ENCODE measurements around the gene HAP1. TPM values are rescaled to one million over a fixed set of nuclear protein-coding genes. Genes with fewer than 3 reads are reported as not detected.

HAP1 gene
- polyA plus RNA-seq, 1 of the 3 experiments (the other 2 are of a cell fraction): 0.18 TPM

DNA sequence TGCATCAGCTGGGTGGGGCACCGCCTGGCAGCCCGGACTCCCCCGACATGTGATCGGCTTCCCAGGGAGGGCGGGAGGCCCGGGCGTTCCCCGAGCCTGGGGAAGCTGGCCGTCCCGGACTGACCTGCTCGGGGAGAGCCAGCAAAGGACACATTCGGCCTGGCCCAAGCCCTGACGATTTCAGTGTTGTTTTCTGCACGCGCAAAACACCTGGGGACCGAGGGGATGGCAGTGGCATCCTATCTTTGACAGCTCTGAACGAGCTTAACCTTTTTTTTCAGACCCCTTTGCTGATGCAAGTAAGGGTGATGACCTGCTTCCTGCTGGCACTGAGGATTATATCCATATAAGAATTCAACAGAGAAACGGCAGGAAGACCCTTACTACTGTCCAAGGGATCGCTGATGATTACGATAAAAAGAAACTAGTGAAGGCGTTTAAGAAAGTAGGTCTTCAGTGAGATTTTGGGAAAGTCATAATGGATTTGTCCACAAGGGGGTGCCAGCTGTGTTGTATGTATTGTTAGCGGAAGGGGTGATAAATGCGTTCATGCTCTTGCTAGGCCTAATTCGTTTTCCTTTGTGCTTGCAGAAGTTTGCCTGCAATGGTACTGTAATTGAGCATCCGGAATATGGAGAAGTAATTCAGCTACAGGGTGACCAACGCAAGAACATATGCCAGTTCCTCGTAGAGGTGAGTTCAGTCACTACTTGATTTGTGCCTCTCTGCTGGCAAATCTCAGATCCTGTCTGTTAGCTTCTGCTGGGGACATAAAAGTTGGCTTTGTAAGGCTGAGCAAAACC, 44.7 kb downstream of the HAP1 start (continued):
- TF ChIP-seq, protein P1, sequence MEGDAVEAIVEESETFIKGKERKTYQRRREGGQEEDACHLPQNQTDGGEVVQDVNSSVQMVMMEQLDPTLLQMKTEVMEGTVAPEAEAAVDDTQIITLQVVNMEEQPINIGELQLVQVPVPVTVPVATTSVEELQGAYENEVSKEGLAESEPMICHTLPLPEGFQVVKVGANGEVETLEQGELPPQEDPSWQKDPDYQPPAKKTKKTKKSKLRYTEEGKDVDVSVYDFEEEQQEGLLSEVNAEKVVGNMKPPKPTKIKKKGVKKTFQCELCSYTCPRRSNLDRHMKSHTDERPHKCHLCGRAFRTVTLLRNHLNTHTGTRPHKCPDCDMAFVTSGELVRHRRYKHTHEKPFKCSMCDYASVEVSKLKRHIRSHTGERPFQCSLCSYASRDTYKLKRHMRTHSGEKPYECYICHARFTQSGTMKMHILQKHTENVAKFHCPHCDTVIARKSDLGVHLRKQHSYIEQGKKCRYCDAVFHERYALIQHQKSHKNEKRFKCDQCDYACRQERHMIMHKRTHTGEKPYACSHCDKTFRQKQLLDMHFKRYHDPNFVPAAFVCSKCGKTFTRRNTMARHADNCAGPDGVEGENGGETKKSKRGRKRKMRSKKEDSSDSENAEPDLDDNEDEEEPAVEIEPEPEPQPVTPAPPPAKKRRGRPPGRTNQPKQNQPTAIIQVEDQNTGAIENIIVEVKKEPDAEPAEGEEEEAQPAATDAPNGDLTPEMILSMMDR (IDR thresholded peaks at IDR 0.05): peak; percentile 85
- no peak for TF ChIP-seq NRF1 (IDR thresholded peaks at IDR 0.05; ENCODE audit: low read depth, low read length)
- TF ChIP-seq EP300 (IDR thresholded peaks at IDR 0.05; ENCODE audit: borderline replicate concordance in 1 of 2, low read depth in 1 of 2, low read length in 1 of 2): no peak; a peak in 1 of 4 replicates
- TF ChIP-seq, protein P2, sequence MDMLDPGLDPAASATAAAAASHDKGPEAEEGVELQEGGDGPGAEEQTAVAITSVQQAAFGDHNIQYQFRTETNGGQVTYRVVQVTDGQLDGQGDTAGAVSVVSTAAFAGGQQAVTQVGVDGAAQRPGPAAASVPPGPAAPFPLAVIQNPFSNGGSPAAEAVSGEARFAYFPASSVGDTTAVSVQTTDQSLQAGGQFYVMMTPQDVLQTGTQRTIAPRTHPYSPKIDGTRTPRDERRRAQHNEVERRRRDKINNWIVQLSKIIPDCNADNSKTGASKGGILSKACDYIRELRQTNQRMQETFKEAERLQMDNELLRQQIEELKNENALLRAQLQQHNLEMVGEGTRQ (IDR thresholded peaks at IDR 0.05; ENCODE audit: borderline replicate concordance, low read depth, low read length): no peak
- no peak for TF ChIP-seq GABPA (IDR thresholded peaks at IDR 0.05; ENCODE audit: low read depth)
- no peak for TF ChIP-seq JUND (IDR thresholded peaks at IDR 0.05)
- TF ChIP-seq, protein P3, sequence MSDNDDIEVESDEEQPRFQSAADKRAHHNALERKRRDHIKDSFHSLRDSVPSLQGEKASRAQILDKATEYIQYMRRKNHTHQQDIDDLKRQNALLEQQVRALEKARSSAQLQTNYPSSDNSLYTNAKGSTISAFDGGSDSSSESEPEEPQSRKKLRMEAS (IDR thresholded peaks at IDR 0.05; ENCODE audit: low read depth): peak; percentile 90
- TF ChIP-seq, protein P4, sequence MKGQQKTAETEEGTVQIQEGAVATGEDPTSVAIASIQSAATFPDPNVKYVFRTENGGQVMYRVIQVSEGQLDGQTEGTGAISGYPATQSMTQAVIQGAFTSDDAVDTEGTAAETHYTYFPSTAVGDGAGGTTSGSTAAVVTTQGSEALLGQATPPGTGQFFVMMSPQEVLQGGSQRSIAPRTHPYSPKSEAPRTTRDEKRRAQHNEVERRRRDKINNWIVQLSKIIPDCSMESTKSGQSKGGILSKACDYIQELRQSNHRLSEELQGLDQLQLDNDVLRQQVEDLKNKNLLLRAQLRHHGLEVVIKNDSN (IDR thresholded peaks at IDR 0.05; ENCODE audit: borderline replicate concordance, low read depth): peak; percentile 72
- no peak for TF ChIP-seq GATA2 (CRISPR knock-in tag; IDR thresholded peaks at IDR 0.05)
- peak; percentile 93 for TF ChIP-seq MXI1 (IDR thresholded peaks at IDR 0.05; ENCODE audit: low read depth, low read length)
- no peak for TF ChIP-seq RAD21 (IDR thresholded peaks at IDR 0.05; ENCODE audit: low read length)

DNA sequence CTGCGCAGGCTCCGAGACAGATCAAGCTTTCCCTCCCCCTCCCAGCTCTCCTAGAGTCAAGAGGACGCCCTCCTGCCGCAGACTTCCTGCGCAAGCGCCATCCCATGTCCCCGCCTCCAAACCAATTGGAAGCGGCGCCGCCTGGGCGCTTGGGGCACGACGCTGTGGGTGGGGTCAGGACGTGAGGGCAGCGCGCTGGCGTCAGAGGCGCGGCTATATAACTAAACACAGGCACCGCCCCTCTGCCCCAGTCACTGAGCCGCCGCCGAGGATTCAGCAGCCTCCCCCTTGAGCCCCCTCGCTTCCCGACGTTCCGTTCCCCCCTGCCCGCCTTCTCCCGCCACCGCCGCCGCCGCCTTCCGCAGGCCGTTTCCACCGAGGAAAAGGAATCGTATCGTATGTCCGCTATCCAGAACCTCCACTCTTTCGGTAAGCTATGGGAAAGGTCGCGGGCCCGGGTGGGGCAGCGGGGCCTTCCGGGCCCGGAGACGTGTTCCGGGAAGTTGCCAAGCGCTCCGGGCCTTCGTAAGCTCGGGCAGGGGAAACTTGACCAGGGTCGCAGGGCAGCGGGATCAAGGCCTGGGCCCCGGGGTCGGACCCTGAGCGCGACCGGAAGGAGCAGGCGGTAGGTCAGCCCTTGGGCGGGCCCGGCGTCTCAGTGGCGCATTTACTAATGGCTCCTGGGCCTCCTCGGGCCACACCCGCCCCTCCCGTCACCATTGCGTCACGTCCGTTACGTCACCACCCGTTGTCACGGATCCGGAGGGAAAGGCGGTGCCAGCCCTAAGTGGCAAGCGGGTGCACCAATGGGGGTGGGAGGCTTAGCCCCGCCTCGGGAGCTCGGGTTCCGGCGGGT, 45.6 kb downstream of the HAP1 start, which contains the start of gene EIF1:
Gene EIF1 (plus strand): TSS at position 245 of the 856 bp plus-strand sequence. CDS start 154 bp downstream, at position 399.
- H3K4me2 ChIP-seq: peak within 1 kb of the TSS; percentile 85
- peak; percentile 96 for DNase-seq
- CTCF ChIA-PET: interaction anchor here (0.6 to 18.0 kb wide), 16 partner anchors 10 to 1137 kb away, joined by 3 to 235 read pairs (median 4); no protein-coding TSS in a partner anchor
- POLR2A ChIA-PET: interaction anchor here (0.5 to 1.9 kb wide), 36 partner anchors 8 to 1338 kb away, joined by 3 to 11 read pairs (median 4); partner anchors contain the start of genes FKBP10, HAP1, JUP and P3H4
- WGBS (ENCODE audit: low lambda C conversion rate): 0% methylated on average over 16 of the region's 81 CpGs
- H3K27me3 ChIP-seq (ENCODE audit: insufficient read depth): no peaks in the 10 kb centered on the region
- peaks cover 37 to 45% of the 10 kb centered on the region in 2 experiments for H3K36me3 ChIP-seq (replicated peaks in 1 of 2; ENCODE audit: control insufficient read depth in 1 of 2, insufficient read depth in 2 of 2, low read length in 1 of 2)
- no peaks in the 10 kb centered on the region for H3K9me2 ChIP-seq
- H3K4me3 ChIP-seq (ENCODE audit: low read depth in 2 of 2, low read length in 1 of 2): peak within 1 kb of the TSS; percentile 75 to 92
- peak within 1 kb of the TSS; percentile 100 for H3K9ac ChIP-seq
- peaks cover 27% of the 10 kb centered on the region for H3K79me2 ChIP-seq (ENCODE audit: insufficient read depth)
- peak within 1 kb of the TSS; percentile 97 for H2AFZ ChIP-seq (ENCODE audit: low read depth)
- H4K20me1 ChIP-seq (ENCODE audit: insufficient read depth): peaks cover 39% of the 10 kb centered on the region
- H3K9me3 ChIP-seq: no peaks in the 10 kb centered on the region
- peak within 1 kb of the TSS; percentile 98 to 100 for H3K27ac ChIP-seq (ENCODE audit: low read depth in 2 of 2, low read length in 1 of 2)
- H3F3A ChIP-seq (replicated peaks; ENCODE audit: insufficient read depth): peaks cover 50% of the 10 kb centered on the region
- peaks cover 13 to 22% of the 10 kb centered on the region in 2 experiments for H3K4me1 ChIP-seq (ENCODE audit: control insufficient read depth in 1 of 2, insufficient read depth in 2 of 2, low read depth in 1 of 2, low read length in 1 of 2)
- TF ChIP-seq EP300 (IDR thresholded peaks at IDR 0.05; ENCODE audit: borderline replicate concordance in 1 of 2, low read depth in 1 of 2, low read length in 1 of 2) (no peak), FOXJ3 (CRISPR knock-in tag; IDR thresholded peaks at IDR 0.05) (no peak), TCF12 (IDR thresholded peaks at IDR 0.05) (no peak; the same call in 1 of the 2 replicates), EZH2phosphoT487 (IDR thresholded peaks at IDR 0.05; ENCODE audit: borderline replicate concordance, low read depth) (no peak), FOSL2 (IDR thresholded peaks at IDR 0.05; ENCODE audit: borderline replicate concordance, low read depth) (no peak), NRF1 (IDR thresholded peaks at IDR 0.05; ENCODE audit: low read depth, low read length) (peak; percentile 96), GATA2 (CRISPR knock-in tag; IDR thresholded peaks at IDR 0.05) (no peak)
- TF ChIP-seq, protein P2 (IDR thresholded peaks at IDR 0.05; ENCODE audit: borderline replicate concordance, low read depth, low read length): no peak
- TF ChIP-seq, protein P5, sequence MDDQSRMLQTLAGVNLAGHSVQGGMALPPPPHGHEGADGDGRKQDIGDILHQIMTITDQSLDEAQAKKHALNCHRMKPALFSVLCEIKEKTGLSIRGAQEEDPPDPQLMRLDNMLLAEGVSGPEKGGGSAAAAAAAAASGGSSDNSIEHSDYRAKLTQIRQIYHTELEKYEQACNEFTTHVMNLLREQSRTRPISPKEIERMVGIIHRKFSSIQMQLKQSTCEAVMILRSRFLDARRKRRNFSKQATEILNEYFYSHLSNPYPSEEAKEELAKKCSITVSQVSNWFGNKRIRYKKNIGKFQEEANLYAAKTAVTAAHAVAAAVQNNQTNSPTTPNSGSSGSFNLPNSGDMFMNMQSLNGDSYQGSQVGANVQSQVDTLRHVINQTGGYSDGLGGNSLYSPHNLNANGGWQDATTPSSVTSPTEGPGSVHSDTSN (IDR thresholded peaks at IDR 0.05): peak; percentile 99
- TF ChIP-seq, protein P3 (IDR thresholded peaks at IDR 0.05; ENCODE audit: low read depth): no peak
- TF ChIP-seq, protein P6, sequence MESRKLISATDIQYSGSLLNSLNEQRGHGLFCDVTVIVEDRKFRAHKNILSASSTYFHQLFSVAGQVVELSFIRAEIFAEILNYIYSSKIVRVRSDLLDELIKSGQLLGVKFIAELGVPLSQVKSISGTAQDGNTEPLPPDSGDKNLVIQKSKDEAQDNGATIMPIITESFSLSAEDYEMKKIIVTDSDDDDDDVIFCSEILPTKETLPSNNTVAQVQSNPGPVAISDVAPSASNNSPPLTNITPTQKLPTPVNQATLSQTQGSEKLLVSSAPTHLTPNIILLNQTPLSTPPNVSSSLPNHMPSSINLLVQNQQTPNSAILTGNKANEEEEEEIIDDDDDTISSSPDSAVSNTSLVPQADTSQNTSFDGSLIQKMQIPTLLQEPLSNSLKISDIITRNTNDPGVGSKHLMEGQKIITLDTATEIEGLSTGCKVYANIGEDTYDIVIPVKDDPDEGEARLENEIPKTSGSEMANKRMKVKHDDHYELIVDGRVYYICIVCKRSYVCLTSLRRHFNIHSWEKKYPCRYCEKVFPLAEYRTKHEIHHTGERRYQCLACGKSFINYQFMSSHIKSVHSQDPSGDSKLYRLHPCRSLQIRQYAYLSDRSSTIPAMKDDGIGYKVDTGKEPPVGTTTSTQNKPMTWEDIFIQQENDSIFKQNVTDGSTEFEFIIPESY (IDR thresholded peaks at IDR 0.05; ENCODE audit: borderline replicate concordance, low read depth): no peak

All from SK-N-SH (cell line).